ENCODE results near the gene BUB3.
"Not testable (repeated sequence)": the region's sequence is repeated elsewhere in the genome, so short reads cannot be mapped to it uniquely, and the experiment has no call there.

BUB3 gene

GRCh38 chr10:123170961-123171360, 16.8 kb downstream of the BUB3 start:
- no peak for TF ChIP-seq CTCF (IDR thresholded peaks at IDR 0.05; ENCODE audit: insufficient read depth, low read length, missing control alignments)
- ChIA-PET CTCF (no interaction called here), POLR2A (no interaction called here)
- H3K4me3 ChIP-seq (ENCODE audit: low read depth, low read length): no peak overlapping the region
- DNase-seq (ENCODE audit: low read depth, low spot score): no peak

- DNase-seq (ENCODE audit: low read depth, low spot score); H3K4me3 ChIP-seq (ENCODE audit: low read depth, low read length); POLR2A ChIA-PET: not testable (repeated sequence)
- CTCF ChIA-PET: interaction anchor here (1.0 kb wide), 1 partner anchor 38 kb away, joined by 3 read pairs; no protein-coding TSS in a partner anchor
These were observed 17.4 kb downstream of the BUB3 start for GRCh38 chr10:123171616-123172015.

GRCh38 chr10:123175389-123176387, 21.5 kb downstream of the BUB3 start:
- DNase-seq (ENCODE audit: low read depth, low spot score): no peak
- H3K4me3 ChIP-seq (ENCODE audit: low read depth, low read length): no peak overlapping the region
- POLR2A ChIA-PET: no interaction called here
- CTCF ChIA-PET: interaction anchor here (1.0 kb wide), 2 partner anchors 10 to 42 kb away, joined by 3 read pairs; no protein-coding TSS in a partner anchor
- no peak for TF ChIP-seq CTCF (IDR thresholded peaks at IDR 0.05; ENCODE audit: insufficient read depth, low read length, missing control alignments)

DNA sequence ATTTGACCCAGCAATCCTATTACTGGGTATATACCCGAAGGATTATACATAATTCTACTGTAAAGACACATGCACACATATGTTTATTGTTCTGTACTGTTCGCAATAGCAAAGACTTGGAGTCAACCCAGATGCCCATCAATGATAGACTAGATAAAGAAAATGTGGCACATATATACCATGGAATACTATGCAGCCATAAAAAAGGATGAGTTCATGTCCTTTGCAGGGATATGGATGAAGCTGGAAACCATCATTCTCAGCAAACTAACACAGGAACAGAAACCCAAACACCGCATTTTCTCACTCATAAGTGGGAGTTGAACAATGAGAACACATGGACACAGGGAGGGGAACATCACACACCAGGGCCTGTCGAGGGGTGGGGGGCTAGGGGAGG, 24.2 kb downstream of the BUB3 start:
- CTCF ChIA-PET, POLR2A ChIA-PET: not testable (repeated sequence)

DNA sequence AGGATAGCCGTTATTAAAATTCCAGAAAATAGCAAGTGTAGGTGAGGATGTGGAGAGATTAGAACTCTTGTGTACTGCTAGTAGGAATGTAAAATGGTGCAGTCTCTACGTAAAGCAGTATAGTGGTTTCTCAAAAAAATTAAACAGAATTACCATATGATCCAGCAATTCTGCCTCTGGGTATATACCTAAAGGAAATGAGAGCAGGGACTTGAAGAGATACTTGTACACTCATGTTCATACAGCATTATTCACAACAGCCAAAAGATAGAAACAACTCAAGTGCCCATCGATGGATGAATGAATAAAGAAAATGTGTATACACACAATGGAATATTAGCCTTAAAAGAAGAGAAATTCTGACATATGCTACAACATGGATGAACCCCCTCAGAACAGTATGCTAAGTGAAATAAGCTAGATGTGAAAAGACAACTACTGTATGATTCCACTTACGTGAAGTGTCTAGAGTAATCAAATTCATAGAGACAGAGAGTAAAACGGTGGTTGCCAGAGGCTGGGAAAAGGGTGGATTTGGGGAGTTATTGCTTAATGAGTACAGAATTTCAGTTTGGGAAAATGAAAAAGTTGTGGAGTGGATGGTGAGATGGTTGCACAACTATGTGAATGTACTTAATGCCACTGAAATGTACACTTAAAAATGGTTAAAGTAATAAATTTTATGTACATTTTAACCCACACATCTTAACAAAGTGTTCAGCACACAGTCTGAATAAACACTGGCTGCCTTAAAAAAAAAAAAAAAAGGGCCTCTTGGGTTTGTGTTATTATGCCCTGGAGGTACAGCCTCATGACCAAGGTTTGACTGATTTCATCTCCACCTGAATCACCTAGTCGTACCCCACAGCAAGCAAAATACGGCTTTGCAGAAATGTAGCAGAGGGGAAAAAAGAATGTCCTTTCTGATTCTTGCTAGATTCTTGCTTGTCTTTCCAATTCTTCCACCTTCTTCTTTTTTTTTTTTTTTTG, 26.2 kb downstream of the BUB3 start:
- no peak for TF ChIP-seq CTCF (IDR thresholded peaks at IDR 0.05; ENCODE audit: insufficient read depth, low read length, missing control alignments)
- no peak overlapping the region for H3K4me3 ChIP-seq (ENCODE audit: low read depth, low read length)
- CTCF ChIA-PET: no interaction called here
- POLR2A ChIA-PET: no interaction called here
- DNase-seq (ENCODE audit: low read depth, low spot score): no peak

More for the DNA sequence above, 24.2 kb downstream of the BUB3 start:
- not testable (repeated sequence) for H3K4me3 ChIP-seq (ENCODE audit: low read depth, low read length); DNase-seq (ENCODE audit: low read depth, low spot score)

DNA sequence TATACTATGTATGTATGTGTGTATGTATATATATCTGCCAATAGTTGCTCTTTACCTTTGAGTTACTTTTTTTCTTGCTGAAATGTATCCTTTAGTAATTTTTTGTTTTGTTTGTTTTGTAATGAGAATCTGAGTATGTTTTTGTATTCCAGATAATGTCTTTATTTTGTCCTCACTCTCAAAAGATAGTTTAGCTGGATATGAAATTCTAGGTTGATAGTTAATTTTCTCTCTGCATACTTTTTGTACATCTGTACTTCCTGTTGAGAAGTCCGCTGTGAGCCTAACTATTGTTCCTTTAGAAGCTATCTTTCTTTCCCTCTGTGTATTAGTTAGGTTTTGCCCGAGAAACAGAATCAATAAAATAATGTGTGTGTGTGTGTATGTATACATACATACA, 29.5 kb downstream of the BUB3 start:
- no peak for DNase-seq (ENCODE audit: low read depth, low spot score)
- POLR2A ChIA-PET: no interaction called here
- CTCF ChIA-PET: no interaction called here
- no peak for TF ChIP-seq CTCF (IDR thresholded peaks at IDR 0.05; ENCODE audit: insufficient read depth, low read length, missing control alignments)
- H3K4me3 ChIP-seq (ENCODE audit: low read depth, low read length): no peak overlapping the region

- ChIA-PET POLR2A (no interaction called here), CTCF (no interaction called here)
- TF ChIP-seq CTCF (IDR thresholded peaks at IDR 0.05; ENCODE audit: insufficient read depth, low read length, missing control alignments): no peak
- no peak for DNase-seq (ENCODE audit: low read depth, low spot score)
- no peak overlapping the region for H3K4me3 ChIP-seq (ENCODE audit: low read depth, low read length)
These were observed 33.6 kb downstream of the BUB3 start for GRCh38 chr10:123187781-123188180.

Data from AG04449 (cell line).